MM.1S (cell line): ENCODE measurements around the gene LEMD2.

Experiments
- DNase-seq: peaks from one replicate; pipeline ENCODE4 v3.0.0-alpha.2; 2015
- H2AFZ ChIP-seq: fragments of 300-600 bp; sonication (generic); 2 replicates; pipeline ENCODE4 v1.6.0; 2016; ENCODE audit warnings: antibody characterized with exemption, low read length
- H3F3A ChIP-seq: fragments of 300-600 bp; sonication (generic); 2 replicates; pipeline ENCODE4 v1.6.1; 2016; ENCODE audit warnings: mild to moderate bottlenecking, antibody characterized with exemption, low read length, moderate library complexity, mixed read lengths; ENCODE audit not compliant: insufficient read depth
- H3K27ac ChIP-seq: fragments of 300-600 bp; sonication (generic); 2 replicates; pipeline ENCODE4 v1.5.1; 2016; ENCODE audit warnings: mild to moderate bottlenecking, low read length
- H3K27me3 ChIP-seq: fragments of 300-600 bp; sonication (generic); replicated peaks from 2 replicates; pipeline ENCODE4 v1.6.0; 2016; ENCODE audit warnings: low read length; ENCODE audit not compliant: insufficient read depth
- H3K36me3 ChIP-seq: fragments of 300-600 bp; sonication (generic); replicated peaks from 2 replicates; pipeline ENCODE4 v1.6.1; 2016; ENCODE audit warnings: mild to moderate bottlenecking, low read length, mixed read lengths; ENCODE audit not compliant: insufficient read depth
- H3K4me1 ChIP-seq: fragments of 300-600 bp; sonication (generic); 2 replicates; pipeline ENCODE4 v1.6.1; 2016; ENCODE audit warnings: low read length, mixed read lengths
- H3K4me2 ChIP-seq: fragments of 300-600 bp; sonication (generic); 2 replicates; pipeline ENCODE4 v1.6.0; 2016; ENCODE audit warnings: low read depth, low read length
- H3K4me3 ChIP-seq: fragments of 300-600 bp; sonication (generic); 2 replicates; pipeline ENCODE4 v1.5.1; 2016; ENCODE audit warnings: low read length, mixed read lengths
- H3K79me2 ChIP-seq: fragments of 300-600 bp; sonication (generic); 2 replicates; pipeline ENCODE4 v1.6.1; 2016; ENCODE audit warnings: mixed run types, low read length, mixed read lengths
- H3K9ac ChIP-seq: fragments of 300-600 bp; sonication (generic); 2 replicates; pipeline ENCODE4 v1.6.1; 2016; ENCODE audit warnings: low read length, mixed read lengths
- H3K9me2 ChIP-seq: fragments of 300-600 bp; sonication (generic); replicated peaks from 2 replicates; pipeline ENCODE4 v1.6.1; 2016; ENCODE audit warnings: mild to moderate bottlenecking, low read length, mixed read lengths; ENCODE audit not compliant: insufficient read depth
- H3K9me3 ChIP-seq: fragments of 300-600 bp; sonication (generic); replicated peaks from 2 replicates; pipeline ENCODE4 v1.6.1; 2016; ENCODE audit warnings: mild to moderate bottlenecking, low read length, mixed read lengths; ENCODE audit not compliant: insufficient read depth
- H4K20me1 ChIP-seq: fragments of 300-600 bp; sonication (generic); 2 replicates; pipeline ENCODE4 v1.6.1; 2016; ENCODE audit warnings: mild to moderate bottlenecking, low read length, moderate library complexity, mixed read lengths; ENCODE audit not compliant: insufficient read depth
- CTCF ChIP-seq: fragments of 300-600 bp; sonication (generic); IDR thresholded peaks from 2 replicates; pipeline ENCODE4 v1.5.1; 2016; ENCODE audit warnings: antibody characterized with exemption, low read length, mixed read lengths
- EZH2 ChIP-seq: fragments of 300-600 bp; sonication (generic); optimal IDR thresholded peaks from 2 replicates; pipeline ENCODE3; 2017; ENCODE audit warnings: low read depth, mild to moderate bottlenecking, antibody characterized with exemption, low read length, mixed read lengths
- EZH2phosphoT487 ChIP-seq: fragments of 300-600 bp; sonication (generic); IDR thresholded peaks from 2 replicates; pipeline ENCODE4 v1.6.1; 2018; ENCODE audit warnings: antibody characterized with exemption, low read length

Gene LEMD2

GRCh38 chr6:33806841-33807240 lies 17.9 kb upstream of the LEMD2 start:
- H3K27me3 ChIP-seq: peaks cover 84% of the 10 kb centered on the region

GRCh38 chr6:33803571-33804053 lies 14.7 kb upstream of the LEMD2 start, which contains the start of gene MLN:
Gene MLN (minus strand): TSS chr6:33804003. CDS start chr6:33801163, 2,840 bp downstream.
- no peak within 1 kb of the TSS for H2AFZ ChIP-seq

More at GRCh38 chr6:33806841-33807240, 17.9 kb upstream of the LEMD2 start:
- H3F3A ChIP-seq: no peaks in the 10 kb centered on the region
- H3K79me2 ChIP-seq: no peaks in the 10 kb centered on the region
- no peak overlapping the region for H3K4me2 ChIP-seq
- TF ChIP-seq EZH2 (no peak), CTCF (no peak), EZH2phosphoT487 (no peak)
- H3K9me3 ChIP-seq: no peaks in the 10 kb centered on the region
- DNase-seq: no peak
- no peak overlapping the region for H2AFZ ChIP-seq
- H3K4me1 ChIP-seq: peaks cover 10% of the 10 kb centered on the region
- H4K20me1 ChIP-seq: no peaks in the 10 kb centered on the region
- H3K27ac ChIP-seq: no peak overlapping the region
- H3K9ac ChIP-seq: no peak overlapping the region
- no peaks in the 10 kb centered on the region for H3K9me2 ChIP-seq
- H3K36me3 ChIP-seq: no peaks in the 10 kb centered on the region
- H3K4me3 ChIP-seq: no peak overlapping the region

GRCh38 chr6:33802186-33802958 lies 13.4 kb upstream of the LEMD2 start:
- Histone ChIP-seq H3K36me3 (no peaks in the 10 kb centered on the region), H2AFZ (no peak overlapping the region), H3K4me1 (0 out of 2 replicates have a peak, but pooled peaks cover 6% of the 10 kb centered on the region), H3K27me3 (peaks cover 69% of the 10 kb centered on the region), H4K20me1 (no peaks in the 10 kb centered on the region), H3F3A (no peaks in the 10 kb centered on the region), H3K4me2 (no peak overlapping the region), H3K9me2 (no peaks in the 10 kb centered on the region), H3K9me3 (no peaks in the 10 kb centered on the region), H3K27ac (no peak overlapping the region), H3K9ac (no peak overlapping the region), H3K4me3 (no peak overlapping the region), H3K79me2 (no peaks in the 10 kb centered on the region)
- DNase-seq: no peak
- TF ChIP-seq EZH2 (no peak), CTCF (no peak)

More at GRCh38 chr6:33803571-33804053, 14.7 kb upstream of the LEMD2 start, which contains the start of gene MLN:
- Histone ChIP-seq H3K79me2 (no peaks in the 10 kb centered on the region), H3F3A (no peaks in the 10 kb centered on the region), H3K27me3 (peaks cover 73% of the 10 kb centered on the region), H3K9me2 (no peaks in the 10 kb centered on the region), H3K4me1 (peaks cover 10% of the 10 kb centered on the region), H3K4me2 (no peak within 1 kb of the TSS), H3K36me3 (no peaks in the 10 kb centered on the region), H3K9me3 (no peaks in the 10 kb centered on the region), H3K9ac (no peak within 1 kb of the TSS), H3K27ac (no peak within 1 kb of the TSS), H3K4me3 (no peak within 1 kb of the TSS), H4K20me1 (no peaks in the 10 kb centered on the region)
- DNase-seq: no peak
- TF ChIP-seq EZH2phosphoT487: no peak
- no peak for TF ChIP-seq CTCF
- no peak for TF ChIP-seq EZH2
